Ishikawa (cell line): Measurements from ENCODE around the gene MITF.

Experiments
- CEBPB ChIP-seq: IDR thresholded peaks from 2 replicates; pipeline ENCODE4 v1.6.1; 2012
- CREB1 ChIP-seq: IDR thresholded peaks from 2 replicates; pipeline ENCODE4 v1.6.1; 2012; ENCODE audit warnings: low read depth
- EGR1 ChIP-seq: IDR thresholded peaks from 2 replicates; pipeline ENCODE4 v1.6.1; 2012
- EP300 ChIP-seq: IDR thresholded peaks from 2 replicates; pipeline ENCODE4 v1.6.1; 2012; ENCODE audit warnings: borderline replicate concordance
- FOXM1 ChIP-seq: IDR thresholded peaks from 2 replicates; pipeline ENCODE4 v1.6.1; 2012; ENCODE audit warnings: low read depth, borderline replicate concordance
- MAX ChIP-seq: IDR thresholded peaks from 2 replicates; pipeline ENCODE4 v1.6.1; 2012
- NFIC ChIP-seq: IDR thresholded peaks from 2 replicates; pipeline ENCODE4 v1.6.1; 2012
- RAD21 ChIP-seq: IDR thresholded peaks from 2 replicates; pipeline ENCODE4 v1.6.1; 2012; ENCODE audit warnings: low read depth
- REST ChIP-seq: IDR thresholded peaks from 2 replicates; pipeline ENCODE4 v1.6.1; 2012; ENCODE audit warnings: low read depth, mild to moderate bottlenecking
- TAF1 ChIP-seq: IDR thresholded peaks from 2 replicates; pipeline ENCODE4 v1.6.1; 2012; ENCODE audit warnings: low read depth, mild to moderate bottlenecking
- TCF12 ChIP-seq: IDR thresholded peaks from 2 replicates; pipeline ENCODE4 v1.6.1; 2012; ENCODE audit warnings: low read depth
- TEAD4 ChIP-seq: IDR thresholded peaks from 2 replicates; pipeline ENCODE4 v1.6.1; 2012
- USF1 ChIP-seq: IDR thresholded peaks from 2 replicates; pipeline ENCODE4 v1.6.1; 2012
- YY1 ChIP-seq: IDR thresholded peaks from 2 replicates; pipeline ENCODE4 v1.6.1; 2012; ENCODE audit warnings: low read depth
- ZBTB7A ChIP-seq: IDR thresholded peaks from 2 replicates; pipeline ENCODE4 v1.6.1; 2012; ENCODE audit warnings: low read depth

MITF gene

DNA sequence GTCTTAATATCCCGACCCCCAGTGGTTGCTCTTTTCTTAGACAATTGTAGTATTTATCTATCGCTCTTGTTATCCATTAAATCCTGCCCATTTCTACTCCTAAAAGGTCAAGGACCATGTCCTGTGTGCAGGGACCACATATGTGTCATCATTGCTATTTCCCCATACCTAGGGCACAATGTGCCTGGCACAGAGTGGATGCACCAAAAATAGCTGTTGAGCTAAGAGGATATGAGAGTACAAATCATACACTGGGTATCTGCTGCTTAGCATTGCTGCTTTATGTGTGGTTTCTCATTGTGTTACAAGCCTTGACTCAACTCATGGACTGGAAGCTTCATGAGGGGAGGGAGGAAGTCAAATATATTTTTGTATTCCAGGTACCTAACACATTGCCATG is 3.4 kb upstream of the MITF start:
- TF ChIP-seq TAF1 (no peak), REST (no peak), ZBTB7A (no peak), TEAD4 (no peak), CREB1 (no peak), RAD21 (no peak), CEBPB (no peak), MAX (no peak), TCF12 (no peak), NFIC (no peak), YY1 (no peak), EGR1 (no peak), USF1 (no peak)

- TF ChIP-seq EGR1 (no peak), USF1 (no peak), YY1 (no peak), REST (no peak), NFIC (no peak), CREB1 (no peak), TCF12 (no peak), MAX (no peak), CEBPB (no peak), RAD21 (no peak), FOXM1 (no peak), ZBTB7A (no peak)
Measured at GRCh38 chr3:69737392-69737791, 1.9 kb upstream of the MITF start.

GRCh38 chr3:69738315-69738714 is 949 bp upstream of the MITF start:
- TF ChIP-seq CREB1 (no peak), RAD21 (no peak), EGR1 (no peak), REST (no peak), EP300 (no peak), MAX (no peak), FOXM1 (no peak), TCF12 (no peak), CEBPB (no peak), TAF1 (no peak), ZBTB7A (no peak), NFIC (no peak), USF1 (no peak), TEAD4 (no peak), YY1 (no peak)

- TF ChIP-seq FOXM1 = no peak
- no peak for TF ChIP-seq ZBTB7A
- TF ChIP-seq EGR1 = no peak
- no peak for TF ChIP-seq NFIC
- TF ChIP-seq CEBPB = no peak
- TF ChIP-seq RAD21 = no peak
Measured at GRCh38 chr3:69738859-69739203, 433 bp upstream of the MITF start.
